K562 (cell line): Measurements from ENCODE around the gene SLC28A1. TPM values are rescaled to one million over a fixed set of nuclear protein-coding genes. Genes with fewer than 3 reads are reported as not detected.
A peak's percentile ranks its signal among the peaks of the same experiment; 100 is the strongest.

Experiments used
- ATAC-seq: fragments of 200-7000 bp; cut with Tn5 transposase; 3 replicates; pipeline ENCODE4 v1.9.1; 2020; ENCODE audit warnings: moderate library complexity
- BruUV-seq: library from RNA; stranded (reverse); fragments of 400-500 nt; replicated peaks from 2 replicates; lab custom pipeline; 2021; lab: Mats Ljungman, UMichigan
- CTCF ChIA-PET: fragments of 300-600 bp; formaldehyde crosslinking; extraction: SDS; loops from one replicate; lab custom pipeline; 2021; ENCODE audit warnings: low intra/inter-chr PET ratio; lab: Yijun Ruan, JAX
- POLR2A ChIA-PET: fragments of 300-600, 350-650 bp; sonication (Branson Sonifier 250); formaldehyde crosslinking; extraction: SDS; loops from one replicate; lab custom pipeline; 2021; ENCODE audit warnings: antibody characterized with exemption, inconsistent platforms; lab: Yijun Ruan, JAX
- DNase-seq, 4 experiments: peaks; one replicate each; pipeline versions ENCODE4 v3.0.0 to v3.0.0-alpha.2; 2011 to 2018; ENCODE audit warnings: low spot score in 3 of 4, mixed read lengths in 3 of 4; ENCODE audit errors: extremely low read depth in 1 of 4
- FAIRE-seq: peaks from 2 replicates; lab custom pipeline; 2011; peaks lifted over from hg19 to GRCh38; lab: Jason Lieb, UNC
- H2AFZ ChIP-seq: 2 replicates; pipeline ENCODE4 v1.6.0; 2011; ENCODE audit warnings: low read depth, low read length, control low read depth, inconsistent platforms
- H3K27ac ChIP-seq: fragments of 200-600 bp; 3 replicates; pipeline ENCODE4 v1.8.0; 2011; ENCODE audit warnings: low read depth, mild to moderate bottlenecking, control low read depth, inconsistent platforms, low read length, moderate library complexity, mixed read lengths; ENCODE audit errors: extremely low read depth
- H3K27me3 ChIP-seq, 2 experiments: fragments of 300-600 bp in 1 of 2; 2 replicates in 1 of 2; 3 replicates in 1 of 2; pipeline versions ENCODE4 v1.6.0 to v1.8.0; 2011; ENCODE audit warnings: inconsistent platforms in 2 of 2, low read length in 2 of 2, mild to moderate bottlenecking in 1 of 2, mixed read lengths in 1 of 2, moderate library complexity in 1 of 2; ENCODE audit not compliant: control insufficient read depth in 2 of 2, insufficient read depth in 2 of 2
- H3K36me3 ChIP-seq: fragments of 300-600 bp; 3 replicates; pipeline ENCODE4 v1.8.0; 2011; ENCODE audit warnings: mild to moderate bottlenecking, low read length, inconsistent platforms; ENCODE audit not compliant: control insufficient read depth, insufficient read depth
- H3K4me1 ChIP-seq, 2 experiments: fragments of 200-600 bp in 1 of 2; replicated peaks in 1 of 2; 2 replicates in 1 of 2; 3 replicates in 1 of 2; pipeline versions ENCODE4 v1.5.1 to v1.8.0; 2011; ENCODE audit warnings: inconsistent platforms in 2 of 2, low read length in 2 of 2, mild to moderate bottlenecking in 1 of 2, mixed read lengths in 1 of 2, moderate library complexity in 1 of 2; ENCODE audit not compliant: control insufficient read depth in 2 of 2, insufficient read depth in 2 of 2
- H3K4me2 ChIP-seq: 2 replicates; pipeline ENCODE4 v1.6.1; 2011; ENCODE audit warnings: low read length, control low read depth, inconsistent platforms, mixed read lengths; ENCODE audit not compliant: insufficient read depth
- H3K4me3 ChIP-seq: fragments of 200-600 bp; sonication (generic), shearing (Covaris generic); 2 replicates; pipeline ENCODE4 v1.5.1; 2016; ENCODE audit warnings: control low read depth, inconsistent platforms
- H3K79me2 ChIP-seq: fragments of 200-600 bp; 3 replicates; pipeline ENCODE4 v1.8.0; 2011; ENCODE audit warnings: low read length, inconsistent platforms; ENCODE audit not compliant: control insufficient read depth, insufficient read depth
- H3K9ac ChIP-seq, 2 experiments: 2 replicates each; pipeline versions ENCODE4 v1.6.0 to v1.6.1; 2011; ENCODE audit warnings: low read depth in 2 of 2, low read length in 2 of 2, control low read depth in 1 of 2, inconsistent platforms in 1 of 2, mild to moderate bottlenecking in 1 of 2, mixed read lengths in 1 of 2; ENCODE audit not compliant: insufficient read depth in 1 of 2
- H3K9me1 ChIP-seq: one replicate; pipeline ENCODE4 v1.6.0; 2011; ENCODE audit warnings: inconsistent platforms, mild to moderate bottlenecking, low read length, moderate library complexity; ENCODE audit not compliant: control insufficient read depth, insufficient read depth
- H3K9me3 ChIP-seq: replicated peaks from 2 replicates; pipeline ENCODE4 v1.5.1; 2011; ENCODE audit warnings: low read depth, low read length, inconsistent platforms; ENCODE audit not compliant: control insufficient read depth, insufficient read depth
- H4K20me1 ChIP-seq: replicated peaks from 2 replicates; pipeline ENCODE4 v1.6.1; 2011; ENCODE audit warnings: low read length, inconsistent platforms, mixed read lengths; ENCODE audit not compliant: control insufficient read depth, insufficient read depth
- PBX2 ChIP-seq, 2 experiments: IDR thresholded peaks in 1 of 2; conservative IDR thresholded peaks in 1 of 2; 2 replicates each; pipeline ENCODE4 v1.6.1; 2016; ENCODE audit warnings: low read depth in 2 of 2, mild to moderate bottlenecking in 1 of 2, missing compliant biosample characterization in 1 of 2, missing genetic modification characterization in 1 of 2, moderate library complexity in 1 of 2
- SPI1 ChIP-seq: IDR thresholded peaks from 2 replicates; pipeline ENCODE4 v1.6.1; 2011; ENCODE audit warnings: low read depth, low read length, control low read depth, borderline replicate concordance
- TEAD4 ChIP-seq, 2 experiments: sonication (generic) in 1 of 2; formaldehyde crosslinking in 1 of 2; IDR thresholded peaks; 2 replicates each; pipeline versions ENCODE4 v1.6.1 to v1.8.0; 2012 to 2022; ENCODE audit warnings: borderline replicate concordance in 1 of 2, inconsistent platforms in 1 of 2, low read length in 1 of 2, mild to moderate bottlenecking in 1 of 2, missing genetic modification reagents in 1 of 2
- ZBTB8A ChIP-seq: fragments of 450-650 bp; IDR thresholded peaks from 2 replicates; pipeline ENCODE4 v1.6.1; 2018; ENCODE audit warnings: mild to moderate bottlenecking, moderate library complexity; ENCODE audit not compliant: partially characterized antibody
- WGBS: fragments of 100-300 bp; shearing (Covaris generic); methylation state at CpG from one replicate; pipeline ENCODE4 v1.1.6; 2016; ENCODE audit warnings: low coverage, mixed read lengths; ENCODE audit not compliant: insufficient coverage; ENCODE audit errors: missing lambda C conversion rate; 5-methylcytosine and 5-hydroxymethylcytosine counted together
- in situ Hi-C: fragments of 300-500 bp; cut with MboI; formaldehyde crosslinking; loops from 4 replicates; pipeline ENCODE4 v1.15.0; 2018; ENCODE audit warnings: inconsistent platforms, mixed read lengths
- intact Hi-C: fragments of 100-400 bp; cut with micrococcal nuclease; formaldehyde crosslinking; loops from 2 replicates; pipeline ENCODE4 v1.14.2; 2022
- polyA plus RNA-seq, 8 experiments: library from polyadenylated mRNA; depleted of rRNA in 4 of 8; stranded (reverse) in 5 of 8; unstranded in 3 of 8; fragments of >200 nt; fragmentation: Nextera tagmentation in 2 of 8; fragmentation: Illumina TruSeq in 1 of 8; extraction: Ambion mirVana in 2 of 8; extraction: Trizol in 1 of 8; gene quantifications; 2 replicates each; pipeline versions ENCODE4 v1.2.1 to v1.2.3, GENCODE V29; 2011 to 2014; ENCODE audit warnings: inconsistent platforms in 1 of 8, missing spikeins in 1 of 8
- total RNA-seq, 7 experiments: library from RNA; depleted of rRNA in 6 of 7; stranded (reverse); fragments of >200 nt in 6 of 7; fragmentation: Illumina TruSeq in 2 of 7; extraction: Trizol in 2 of 7; gene quantifications; 2 replicates each; pipeline versions ENCODE4 v1.2.1 to v1.2.3, GENCODE V29; 2011 to 2021; ENCODE audit warnings: low replicate concordance in 1 of 7
- TF ChIP-seq, protein P1 (sequence below): fragments of 450-650 bp; IDR thresholded peaks from 2 replicates; pipeline ENCODE4 v1.6.1; 2017; ENCODE audit warnings: antibody characterized with exemption, mild to moderate bottlenecking

The SLC28A1 gene
- total and polyA plus RNA-seq, 9 of the 15 experiments (the other 6 are each of a cell fraction or from before 2014, with no cell fraction given) = 0.04 TPM; not detected in 8

DNA sequence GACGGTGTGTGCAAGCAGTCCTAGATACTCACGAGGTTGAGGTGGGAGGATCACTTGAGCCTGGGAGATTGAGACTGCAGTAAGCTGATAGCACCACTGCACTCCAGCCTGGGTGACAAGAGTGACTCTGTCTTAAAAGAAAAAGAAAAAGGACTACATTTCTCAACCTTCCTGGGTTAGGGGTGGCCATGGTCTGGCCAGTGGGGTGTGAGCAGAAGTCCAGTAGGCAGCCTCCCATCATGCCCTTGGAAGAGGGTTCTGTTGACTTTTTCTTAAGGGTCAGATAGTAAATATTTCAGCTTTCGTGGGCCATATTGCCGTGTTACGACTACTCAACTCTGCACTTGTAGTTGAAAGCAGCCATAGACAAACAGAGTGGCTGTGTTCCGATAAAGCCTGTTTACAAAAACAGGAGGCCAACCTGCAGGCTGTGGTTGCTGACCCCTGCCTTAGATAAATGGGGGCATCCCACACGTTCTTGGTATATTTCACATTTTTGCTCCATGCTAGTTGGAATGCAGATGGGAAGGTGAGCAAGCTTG, 66.2 kb downstream of the SLC28A1 start (continued):
- TF ChIP-seq PBX2 (CRISPR knock-in tag; IDR thresholded peaks at IDR 0.05; ENCODE audit: low read depth) (no peak), PBX2 (tag; conservative IDR thresholded peaks at IDR 0.05; ENCODE audit: low read depth) (peak; percentile 36; the same call in 1 of the 2 replicates), TEAD4 (IDR thresholded peaks at IDR 0.05; ENCODE audit: low read length) (peak; percentile 82), TEAD4 (CRISPR knock-in tag; IDR thresholded peaks at IDR 0.05; ENCODE audit: borderline replicate concordance) (no peak)

- Histone ChIP-seq H3K4me1 (peaks cover 46 to 76% of the 10 kb centered on the region in 2 experiments), H3K4me3 (no peak overlapping the region), H2AFZ (peak overlapping the region; percentile 94), H3K36me3 (no peaks in the 10 kb centered on the region), H3K27ac (peak overlapping the region; percentile 93), H3K4me2 (peak overlapping the region; percentile 29), H3K9me1 (no peaks in the 10 kb centered on the region), H3K9me3 (no peaks in the 10 kb centered on the region), H3K79me2 (no peaks in the 10 kb centered on the region), H3K9ac (peak overlapping the region; percentile 37 to 72; a peak in 3 of 4 replicates), H3K27me3 (no peaks in the 10 kb centered on the region), H4K20me1 (no peaks in the 10 kb centered on the region)
- 60% methylated on average over 5 of the region's 5 CpGs for WGBS
- ATAC-seq = peak; percentile 1; the same call in 1 of the 3 replicates
- no TSS peak for BruUV-seq
- in situ Hi-C loops (loop anchor here (5.0 kb wide), 1 partner anchor 91 kb away; no protein-coding TSS in a partner anchor), intact Hi-C loops (no loop called here)
- POLR2A ChIA-PET = interaction anchor here (1.1 to 2.4 kb wide), 2 partner anchors 29 to 93 kb away, joined by 3 to 9 read pairs; no protein-coding TSS in a partner anchor
- no peak for FAIRE-seq
- TF ChIP-seq ZBTB8A (no peak), SPI1 (0 out of 2 replicates have a peak, but pooled peaks have one; percentile 7)
- TF ChIP-seq, protein P1, sequence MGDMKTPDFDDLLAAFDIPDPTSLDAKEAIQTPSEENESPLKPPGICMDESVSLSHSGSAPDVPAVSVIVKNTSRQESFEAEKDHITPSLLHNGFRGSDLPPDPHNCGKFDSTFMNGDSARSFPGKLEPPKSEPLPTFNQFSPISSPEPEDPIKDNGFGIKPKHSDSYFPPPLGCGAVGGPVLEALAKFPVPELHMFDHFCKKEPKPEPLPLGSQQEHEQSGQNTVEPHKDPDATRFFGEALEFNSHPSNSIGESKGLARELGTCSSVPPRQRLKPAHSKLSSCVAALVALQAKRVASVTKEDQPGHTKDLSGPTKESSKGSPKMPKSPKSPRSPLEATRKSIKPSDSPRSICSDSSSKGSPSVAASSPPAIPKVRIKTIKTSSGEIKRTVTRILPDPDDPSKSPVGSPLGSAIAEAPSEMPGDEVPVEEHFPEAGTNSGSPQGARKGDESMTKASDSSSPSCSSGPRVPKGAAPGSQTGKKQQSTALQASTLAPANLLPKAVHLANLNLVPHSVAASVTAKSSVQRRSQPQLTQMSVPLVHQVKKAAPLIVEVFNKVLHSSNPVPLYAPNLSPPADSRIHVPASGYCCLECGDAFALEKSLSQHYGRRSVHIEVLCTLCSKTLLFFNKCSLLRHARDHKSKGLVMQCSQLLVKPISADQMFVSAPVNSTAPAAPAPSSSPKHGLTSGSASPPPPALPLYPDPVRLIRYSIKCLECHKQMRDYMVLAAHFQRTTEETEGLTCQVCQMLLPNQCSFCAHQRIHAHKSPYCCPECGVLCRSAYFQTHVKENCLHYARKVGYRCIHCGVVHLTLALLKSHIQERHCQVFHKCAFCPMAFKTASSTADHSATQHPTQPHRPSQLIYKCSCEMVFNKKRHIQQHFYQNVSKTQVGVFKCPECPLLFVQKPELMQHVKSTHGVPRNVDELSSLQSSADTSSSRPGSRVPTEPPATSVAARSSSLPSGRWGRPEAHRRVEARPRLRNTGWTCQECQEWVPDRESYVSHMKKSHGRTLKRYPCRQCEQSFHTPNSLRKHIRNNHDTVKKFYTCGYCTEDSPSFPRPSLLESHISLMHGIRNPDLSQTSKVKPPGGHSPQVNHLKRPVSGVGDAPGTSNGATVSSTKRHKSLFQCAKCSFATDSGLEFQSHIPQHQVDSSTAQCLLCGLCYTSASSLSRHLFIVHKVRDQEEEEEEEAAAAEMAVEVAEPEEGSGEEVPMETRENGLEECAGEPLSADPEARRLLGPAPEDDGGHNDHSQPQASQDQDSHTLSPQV = peak; percentile 40; the same call in 1 of the 2 replicates
- CTCF ChIA-PET = no interaction called here
- DNase-seq = no peak
Observed at GRCh38 chr15:84951736-84952135, 67.3 kb downstream of the SLC28A1 start.
